ENCODE measurements around the gene KLHL8.

KLHL8 gene

GRCh38 chr4:87193958-87194675 is 26.3 kb downstream of the KLHL8 start:
- in situ Hi-C loops (cut with HindIII; ENCODE audit: low sequenced_read_pairs): no loop called here
- TF ChIP-seq CTCF (IDR thresholded peaks at IDR 0.05; ENCODE audit: low read depth, low read length, missing control alignments): no peak

GRCh38 chr4:87192145-87192919 is 28.1 kb downstream of the KLHL8 start:
- no peak for TF ChIP-seq CTCF (IDR thresholded peaks at IDR 0.05; ENCODE audit: low read depth, low read length, missing control alignments)
- peak; percentile 5 for DNase-seq (ENCODE audit: low read depth)
- no peak overlapping the region for H3K4me3 ChIP-seq (ENCODE audit: low read depth, low read length)
- in situ Hi-C loops (cut with HindIII; ENCODE audit: low sequenced_read_pairs): no loop called here

More at GRCh38 chr4:87193958-87194675, 26.3 kb downstream of the KLHL8 start:
- no peak overlapping the region for H3K4me3 ChIP-seq (ENCODE audit: low read depth, low read length)
- no peak for DNase-seq (ENCODE audit: low read depth)

DNA sequence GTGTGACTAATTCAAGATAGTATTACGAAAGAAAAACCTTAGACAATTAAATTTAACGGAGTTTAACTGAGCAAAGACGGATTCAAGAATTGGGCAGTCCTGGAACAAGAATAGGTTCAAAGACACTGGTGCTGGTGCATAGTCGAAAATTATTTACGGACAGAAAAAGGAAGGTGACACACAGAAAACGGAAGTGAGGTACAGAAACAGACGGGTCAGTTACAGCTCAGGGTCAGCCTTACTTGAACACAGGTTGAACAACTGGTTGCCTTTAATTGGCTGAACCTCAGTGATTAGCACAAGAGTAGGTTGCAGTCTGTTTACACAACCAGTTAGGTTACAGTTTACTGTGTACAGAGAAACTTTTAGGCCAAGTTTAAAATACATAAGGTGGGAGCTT is 31.5 kb downstream of the KLHL8 start:
- no peak overlapping the region for H3K4me3 ChIP-seq (ENCODE audit: low read depth, low read length)
- DNase-seq (ENCODE audit: low read depth): no peak
- no peak for TF ChIP-seq CTCF (IDR thresholded peaks at IDR 0.05; ENCODE audit: low read depth, low read length, missing control alignments)
- in situ Hi-C loops (cut with HindIII; ENCODE audit: low sequenced_read_pairs): no loop called here

GRCh38 chr4:87188048-87188447 is 32.4 kb downstream of the KLHL8 start:
- no peak for TF ChIP-seq CTCF (IDR thresholded peaks at IDR 0.05; ENCODE audit: low read depth, low read length, missing control alignments)
- no peak overlapping the region for H3K4me3 ChIP-seq (ENCODE audit: low read depth, low read length)
- in situ Hi-C loops (cut with HindIII; ENCODE audit: low sequenced_read_pairs): no loop called here
- peak; percentile 6 for DNase-seq (ENCODE audit: low read depth)

GRCh38 chr4:87185146-87185870 is 35.1 kb downstream of the KLHL8 start:
- DNase-seq (ENCODE audit: low read depth): no peak
- in situ Hi-C loops (cut with HindIII; ENCODE audit: low sequenced_read_pairs): no loop called here
- no peak for TF ChIP-seq CTCF (IDR thresholded peaks at IDR 0.05; ENCODE audit: low read depth, low read length, missing control alignments)
- H3K4me3 ChIP-seq (ENCODE audit: low read depth, low read length): no peak overlapping the region

GRCh38 chr4:87180767-87181166 is 39.7 kb downstream of the KLHL8 start:
- no peak for DNase-seq (ENCODE audit: low read depth)
- H3K4me3 ChIP-seq (ENCODE audit: low read depth, low read length): no peak overlapping the region
- in situ Hi-C loops (cut with HindIII; ENCODE audit: low sequenced_read_pairs): no loop called here
- no peak for TF ChIP-seq CTCF (IDR thresholded peaks at IDR 0.05; ENCODE audit: low read depth, low read length, missing control alignments)
